Measurements from ENCODE around the gene GJB3.

GRCh38 chr1:34739613-34740012, 41.4 kb upstream of the GJB3 start:
- TF ChIP-seq POLR2A (IDR thresholded peaks at IDR 0.05) (no peak), CTCF (IDR thresholded peaks at IDR 0.05) (no peak)

Data from Peyer's patch (tissue), 4 donors.